Measurements from ENCODE around the gene TMEM51.

The TMEM51 gene

DNA sequence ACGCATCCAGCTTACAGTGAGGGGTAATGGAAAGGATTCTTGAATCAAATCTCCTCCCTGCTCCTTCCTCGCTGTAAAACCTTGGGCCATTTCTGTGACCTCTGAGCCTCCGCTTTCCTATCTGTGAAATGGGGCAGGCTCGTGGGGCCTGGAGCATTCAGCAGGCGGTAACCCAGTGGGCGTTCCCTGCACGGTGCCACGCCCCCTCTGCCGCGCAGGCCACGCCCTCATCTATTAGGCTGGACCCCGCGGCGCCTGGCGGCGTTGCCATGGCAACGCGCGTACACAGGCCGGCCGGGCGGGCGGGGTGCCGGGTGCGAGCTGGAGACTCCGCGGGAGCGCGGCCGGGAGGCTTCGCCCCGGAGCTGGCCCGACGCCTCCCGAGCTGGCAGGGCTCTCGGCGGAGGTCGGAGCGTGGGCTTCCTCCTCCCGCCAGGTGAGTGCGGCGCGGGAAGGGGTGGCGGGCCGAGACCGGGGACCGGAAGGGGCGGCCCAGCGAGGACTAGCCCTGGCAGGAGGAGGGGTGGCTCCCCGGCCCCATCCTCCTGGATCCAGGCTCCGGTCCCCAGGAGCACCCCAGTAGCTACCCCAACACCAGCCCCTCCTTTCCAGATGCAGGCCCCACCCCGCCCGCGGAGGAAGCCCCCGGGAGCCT lies 93.5 kb downstream of the TMEM51 start, which contains the start of gene FHAD1:
FHAD1 (plus strand) TSS at position 264 of the 655 bp plus-strand sequence. CDS start 4,562 bp downstream, outside the sequence.
- peak; percentile 63 for DNase-seq (ENCODE audit: low spot score)

DNA sequence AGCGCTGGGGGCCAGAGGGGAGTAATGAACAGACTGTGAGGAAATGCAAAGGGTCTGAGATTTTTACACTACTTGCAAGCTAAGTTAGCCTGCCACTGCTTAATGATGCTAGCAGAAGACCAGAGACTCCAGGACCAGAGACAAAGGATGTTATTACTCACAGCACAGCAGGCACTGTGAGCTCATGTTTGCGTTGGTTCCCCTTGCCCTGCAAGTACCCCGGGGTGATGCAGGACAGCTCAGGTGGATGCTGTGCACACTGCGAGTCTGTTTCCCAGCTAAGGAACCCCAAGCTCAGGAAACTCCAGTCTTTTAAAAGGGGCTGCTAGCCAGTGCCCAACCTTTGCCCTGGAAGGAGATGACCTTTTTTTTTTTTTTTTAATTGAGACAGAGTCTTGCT lies 94.7 kb downstream of the TMEM51 start:
- no peak for DNase-seq (ENCODE audit: low spot score)

DNA sequence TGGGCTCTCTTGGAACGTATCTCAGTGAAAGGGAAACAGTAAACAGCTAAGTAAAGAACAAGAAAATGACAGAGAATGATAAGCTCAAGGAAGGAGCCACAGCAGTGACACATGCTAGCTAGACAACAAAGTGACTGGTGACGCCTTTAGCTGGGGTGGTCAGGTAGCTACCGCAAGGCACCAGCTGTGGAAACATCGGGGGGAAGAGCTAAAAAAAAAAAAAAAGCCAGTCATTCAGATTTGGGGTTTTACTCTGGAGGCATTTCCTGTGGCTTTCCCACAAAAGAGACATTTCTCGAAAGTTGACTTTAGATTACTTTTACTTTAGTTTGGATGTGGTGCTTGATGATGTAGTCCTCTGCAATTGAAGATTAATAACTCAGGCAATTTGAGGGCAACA lies 95.5 kb downstream of the TMEM51 start:
- DNase-seq (ENCODE audit: low spot score) = no peak

DNA sequence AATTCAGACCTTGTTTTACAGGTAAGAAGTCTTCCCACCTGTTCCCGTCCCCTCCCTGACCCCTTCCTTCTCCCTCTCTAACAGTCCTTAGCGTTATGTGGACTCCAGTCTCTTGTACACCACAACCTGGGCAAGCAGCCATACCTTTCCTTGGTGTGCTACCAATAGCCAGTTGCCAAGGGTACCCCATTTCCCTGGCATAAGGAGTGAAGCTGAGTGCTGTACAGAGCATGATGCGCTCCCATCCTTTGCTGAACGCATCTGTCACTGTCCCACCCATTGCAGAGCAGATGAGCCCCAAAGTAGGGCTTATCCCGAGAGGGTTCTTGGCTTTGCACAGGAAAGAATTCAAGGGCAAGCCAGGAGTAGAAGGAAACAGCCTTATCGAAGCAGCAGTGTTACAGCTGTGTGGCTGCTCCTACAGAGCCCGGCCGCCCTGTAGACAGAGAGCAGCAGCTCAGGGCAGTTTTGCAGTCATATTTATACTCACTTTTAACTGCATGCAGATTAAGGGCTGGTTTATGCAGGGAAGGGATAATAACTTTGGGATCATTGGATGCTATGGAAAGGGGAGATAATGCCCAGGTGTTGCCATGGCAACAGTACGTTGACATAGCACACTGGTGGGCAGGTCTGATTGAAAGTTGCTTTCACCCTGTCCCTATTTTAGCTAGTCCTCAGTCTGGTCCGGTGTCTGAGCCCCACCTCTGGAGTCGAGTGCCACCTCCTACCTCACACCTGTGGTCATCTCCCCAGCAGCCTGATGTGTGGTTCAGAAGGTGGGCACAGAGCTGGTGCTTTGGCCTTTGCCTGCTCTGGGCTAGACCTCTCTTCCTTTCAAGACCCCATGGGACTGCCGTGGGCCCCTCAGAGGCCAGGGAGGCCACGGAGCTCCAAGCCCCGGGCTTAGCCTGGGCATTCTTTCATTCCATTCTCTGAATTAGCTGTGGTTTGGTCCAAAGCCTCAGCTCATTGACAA lies 98.6 kb downstream of the TMEM51 start:
- DNase-seq (ENCODE audit: low spot score) = no peak

DNA sequence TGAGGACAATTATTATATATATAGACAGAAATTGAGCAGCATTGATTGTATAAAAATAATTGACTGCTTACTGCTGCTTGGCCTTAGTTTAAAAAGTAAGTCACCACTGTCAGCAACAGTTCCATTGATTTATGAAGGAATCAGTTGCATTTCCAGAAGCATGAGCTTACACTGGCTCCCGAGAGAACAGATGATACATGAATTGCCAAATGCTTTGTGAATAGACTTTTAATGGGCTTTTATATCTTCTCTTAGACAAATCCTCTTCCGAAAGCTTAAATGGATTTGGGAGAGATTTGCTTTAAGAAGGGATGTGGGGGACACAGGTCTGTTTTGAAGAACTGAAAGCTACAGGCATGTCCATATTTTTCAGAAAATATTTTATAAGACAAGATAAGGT lies 101.0 kb downstream of the TMEM51 start:
- no peak for DNase-seq (ENCODE audit: low spot score)

DNA sequence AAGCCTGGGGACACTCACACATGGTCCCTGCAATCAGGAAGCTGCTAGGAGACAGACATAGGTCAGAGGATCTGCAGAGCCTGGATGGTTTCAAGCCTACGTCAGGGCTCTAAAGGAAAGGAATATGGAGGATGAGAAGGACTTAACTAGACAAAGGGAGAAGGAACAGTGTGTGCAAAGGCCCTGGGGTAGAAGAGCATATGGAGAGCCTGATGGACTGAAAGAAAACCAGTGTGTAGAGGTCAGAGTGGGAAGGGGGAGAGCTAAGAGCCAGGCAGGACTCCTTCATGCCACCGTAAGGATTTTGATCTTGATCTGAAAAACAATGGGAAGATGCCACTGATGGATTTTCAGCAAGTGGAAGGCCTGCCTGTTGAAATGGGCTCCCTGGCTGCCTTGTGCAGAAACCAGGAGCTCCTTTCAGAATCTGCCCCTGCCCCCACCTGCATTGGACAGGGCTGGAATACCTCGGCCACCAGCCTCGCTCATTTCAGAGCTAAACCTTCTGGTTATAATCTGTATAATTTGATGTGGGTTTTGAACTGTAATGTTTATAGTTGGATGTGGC lies 102.1 kb downstream of the TMEM51 start:
- no peak for DNase-seq (ENCODE audit: low spot score)

DNA sequence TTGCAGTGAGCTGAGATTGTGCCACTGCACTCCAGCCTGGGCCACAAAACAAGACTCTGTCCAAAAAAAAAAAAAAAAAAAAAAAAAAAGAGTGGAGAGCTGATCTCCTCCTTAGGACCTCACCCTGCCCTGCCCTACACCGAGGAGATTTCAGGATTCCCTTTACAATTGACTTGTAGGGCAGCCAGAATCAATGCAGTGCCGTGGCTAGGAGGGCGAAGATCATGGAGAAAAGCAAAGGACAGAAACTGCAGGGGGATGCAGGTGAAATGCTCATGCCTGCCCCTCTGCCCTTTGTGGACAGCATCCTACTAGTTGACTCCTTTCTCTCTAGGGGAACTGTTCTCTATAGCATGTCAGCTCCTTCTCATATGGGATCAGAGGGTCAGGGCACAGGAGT lies 103.0 kb downstream of the TMEM51 start:
- DNase-seq (ENCODE audit: low spot score) = no peak

DNA sequence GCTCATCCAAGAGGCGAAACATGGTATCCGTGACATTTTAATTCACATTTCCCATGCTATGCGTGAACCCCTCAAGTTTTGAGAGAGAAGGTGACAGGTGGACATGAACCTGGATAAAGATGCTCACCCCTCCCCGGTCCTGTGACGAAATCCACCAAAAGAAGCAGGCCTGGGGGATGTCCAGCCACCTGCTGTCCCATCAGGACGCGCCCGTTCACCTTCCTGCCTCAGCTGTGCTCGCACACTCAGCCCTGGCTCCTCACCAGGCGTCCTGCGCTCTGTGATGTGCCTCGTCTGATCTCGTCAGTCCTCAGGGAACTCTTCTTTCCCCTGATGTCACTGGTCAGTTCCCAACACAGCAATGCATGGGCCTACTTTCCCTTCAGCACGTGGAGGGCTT lies 103.8 kb downstream of the TMEM51 start:
- DNase-seq (ENCODE audit: low spot score) = no peak

DNA sequence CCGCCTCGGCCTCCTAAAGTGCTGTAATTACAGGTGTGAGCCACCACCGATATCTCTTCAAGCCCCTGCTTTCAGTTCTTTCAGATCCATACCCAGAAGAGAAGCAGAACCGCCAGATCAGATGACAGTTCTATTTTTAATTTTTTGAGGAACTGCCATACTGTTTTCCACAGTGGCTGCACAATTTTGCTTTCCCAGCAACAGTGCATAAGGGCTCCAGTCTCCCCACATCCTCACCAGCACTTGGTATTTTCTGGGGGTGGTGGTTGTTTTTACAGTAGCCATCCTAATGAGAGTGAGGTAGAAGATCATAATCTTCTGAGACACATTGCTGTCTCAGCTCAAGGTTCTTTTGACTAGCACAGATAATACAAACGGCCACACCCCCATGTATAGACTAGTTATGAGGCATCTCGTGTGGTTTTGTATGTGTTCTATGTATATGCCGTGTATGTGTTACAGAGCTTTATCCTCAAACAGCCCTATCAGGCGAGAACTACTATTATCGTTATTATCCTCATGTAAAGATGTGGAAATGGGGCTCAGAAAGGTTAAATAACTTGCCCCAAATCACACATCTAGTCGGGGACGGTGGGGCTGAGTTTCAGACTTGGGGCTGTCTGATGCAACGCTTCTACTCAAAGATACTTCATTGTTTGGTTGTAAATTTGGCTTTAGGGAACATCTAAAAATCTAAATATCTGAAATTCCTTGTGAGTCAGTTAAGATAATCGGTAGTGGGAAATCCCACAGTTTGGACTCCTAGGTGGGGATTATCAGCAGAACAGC lies 105.5 kb downstream of the TMEM51 start:
- no peak for DNase-seq (ENCODE audit: low spot score)

DNA sequence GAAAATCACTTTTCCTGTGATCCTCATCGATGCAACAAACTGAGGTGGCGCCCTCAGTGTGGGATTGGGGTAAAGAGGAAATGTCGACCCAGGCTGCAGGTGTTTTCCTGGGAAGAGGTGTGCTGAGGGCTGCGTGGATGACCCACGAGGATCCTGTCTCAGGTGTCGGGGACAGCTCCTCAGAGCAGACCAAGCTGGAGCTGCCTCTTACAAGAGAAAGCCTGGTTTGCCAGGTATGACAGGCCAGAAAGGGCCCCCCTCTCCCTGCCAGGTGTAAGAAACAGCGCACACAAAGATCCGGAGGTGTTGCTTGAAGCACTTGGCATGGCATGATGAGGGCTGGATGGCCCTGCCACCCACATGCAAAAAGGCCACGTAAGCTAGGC lies 106.1 kb downstream of the TMEM51 start:
- DNase-seq (ENCODE audit: low spot score) = no peak

DNA sequence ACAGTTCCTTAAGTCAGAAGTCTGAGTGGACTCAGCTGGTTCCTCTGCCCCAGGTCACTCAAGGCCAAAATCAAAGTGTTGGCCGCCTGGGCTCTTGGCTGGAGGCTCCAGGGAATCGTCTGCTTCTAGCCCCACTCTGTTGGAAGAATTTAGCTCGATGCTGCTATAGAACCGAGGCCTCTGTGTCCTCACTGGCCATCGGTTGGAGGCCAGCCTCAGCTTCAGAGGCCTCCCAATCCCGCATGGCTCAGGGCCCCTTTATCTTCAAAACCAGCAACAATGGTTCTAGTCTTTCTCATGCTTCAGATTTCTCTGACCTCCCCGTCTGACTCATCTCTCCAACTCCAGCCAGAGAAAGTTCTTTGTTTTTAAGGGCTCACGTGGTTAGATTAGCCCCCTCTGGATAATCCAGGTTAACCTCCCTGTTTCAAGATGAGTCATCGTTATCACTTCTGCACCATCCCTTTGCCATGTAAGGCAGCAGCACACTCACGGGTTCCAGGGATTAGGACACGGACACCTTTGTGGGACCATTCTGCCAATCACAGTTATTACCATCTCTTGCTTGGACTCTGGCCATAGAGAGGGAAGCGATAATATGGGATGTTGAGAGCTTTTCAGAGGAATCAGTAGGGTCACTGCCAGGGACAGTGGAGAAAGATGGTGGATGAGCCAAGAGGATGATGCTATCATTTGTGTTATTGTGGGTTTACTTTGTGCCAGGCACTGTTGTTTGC lies 107.0 kb downstream of the TMEM51 start:
- peak; percentile 70 for DNase-seq (ENCODE audit: low spot score)

DNA sequence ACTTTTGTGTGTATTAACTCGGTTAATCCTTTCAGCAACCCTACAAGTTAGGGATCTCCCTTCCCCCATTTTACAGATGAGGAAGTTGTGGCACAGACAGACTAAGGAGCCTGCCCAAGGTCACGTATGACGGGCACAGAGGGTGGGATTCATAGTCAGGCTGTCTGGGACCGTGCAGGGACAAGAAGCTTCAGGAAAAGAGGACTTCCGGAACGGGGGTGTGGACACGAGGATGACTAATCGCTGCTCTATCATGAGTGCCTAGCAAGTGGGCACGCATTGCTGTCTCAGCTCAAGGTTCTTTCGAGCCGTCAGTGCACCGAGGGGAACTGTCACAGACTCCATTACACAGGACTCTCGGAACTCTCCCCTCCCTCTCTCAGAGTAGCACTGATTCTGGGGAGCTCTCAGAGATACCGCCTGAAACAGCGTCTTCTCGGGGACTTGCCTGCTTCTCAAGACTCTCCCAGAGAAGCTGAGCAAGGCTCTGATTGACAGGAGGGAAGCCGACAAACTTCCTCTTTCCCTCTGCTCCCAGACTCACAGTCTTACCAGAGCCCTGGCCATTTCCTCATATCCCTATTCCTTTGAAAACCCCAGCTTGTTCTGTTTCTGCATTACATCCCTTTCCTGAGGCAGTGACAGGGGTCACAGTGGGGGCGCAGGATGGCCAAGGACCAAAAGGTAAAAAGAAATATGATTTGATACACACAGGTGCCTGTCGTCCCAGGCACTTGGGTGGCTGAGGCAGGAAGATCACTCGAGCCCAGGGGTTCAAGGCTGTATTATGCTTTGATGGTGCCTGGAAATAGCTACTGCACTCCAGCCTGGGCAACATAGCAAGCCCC lies 107.8 kb downstream of the TMEM51 start:
- peak; percentile 98 for DNase-seq (ENCODE audit: low spot score)

DNA sequence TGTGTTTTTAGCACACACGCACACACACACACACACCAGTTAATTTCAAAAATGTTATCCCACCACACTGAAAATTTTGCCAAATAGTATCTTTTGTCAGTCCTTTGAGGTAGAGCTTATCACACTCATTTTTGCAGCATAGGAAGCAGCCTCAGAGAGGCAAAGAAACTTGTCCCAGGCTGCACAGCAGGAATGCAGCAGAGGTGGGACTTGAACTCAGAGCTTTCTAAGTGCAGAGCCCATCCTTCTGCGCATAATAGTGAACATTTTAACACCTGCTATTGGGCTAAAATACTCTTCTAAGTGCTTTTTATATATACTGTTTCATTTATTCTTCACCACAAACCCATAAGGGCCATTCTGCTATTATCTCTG lies 108.4 kb downstream of the TMEM51 start:
- no peak for DNase-seq (ENCODE audit: low spot score)

DNA sequence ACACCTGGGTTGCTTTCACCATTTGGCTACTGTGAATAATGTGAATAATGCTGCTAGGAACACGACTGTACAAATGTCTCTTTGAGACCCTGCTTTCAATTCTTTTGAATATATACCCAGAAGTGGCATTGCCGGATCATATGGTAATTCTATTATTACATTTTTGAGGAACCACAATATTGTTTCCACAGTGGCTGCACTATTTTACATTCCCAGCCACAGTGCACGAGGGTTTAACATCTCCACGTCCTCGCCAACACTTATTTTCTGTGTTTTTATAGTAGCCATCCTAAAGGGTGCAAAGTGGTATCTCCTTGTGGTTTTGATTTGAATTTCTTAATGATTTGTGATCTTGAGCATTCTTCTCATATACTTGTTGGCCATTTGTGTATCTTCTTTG lies 109.2 kb downstream of the TMEM51 start:
- DNase-seq (ENCODE audit: low spot score) = no peak

DNA sequence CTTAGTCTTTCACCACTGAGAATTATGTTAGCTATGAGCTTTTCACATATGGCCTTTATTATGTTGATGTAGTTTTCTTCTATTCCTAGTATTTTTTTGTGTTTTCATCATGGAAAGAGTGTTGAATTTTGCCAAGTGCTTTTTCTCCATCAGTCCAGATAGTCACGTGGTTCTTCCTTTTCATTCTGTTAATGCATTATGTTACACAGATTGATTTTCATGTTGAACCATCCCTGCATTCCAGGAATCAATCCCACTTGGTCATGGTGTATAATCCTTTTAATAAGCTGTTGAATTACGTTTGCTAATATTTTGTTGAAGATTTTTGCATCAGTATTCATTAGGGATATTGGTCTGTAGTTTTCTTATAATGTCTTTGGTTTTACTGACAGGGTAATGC lies 111.2 kb downstream of the TMEM51 start:
- DNase-seq (ENCODE audit: low spot score) = no peak
